HG02981 (cell line): Measurements from ENCODE around the gene ARL16.
A peak's percentile ranks its signal among the peaks of the same experiment; 100 is the strongest.

ENCODE experiments used
- ATAC-seq: cut with Tn5 transposase; IDR thresholded peaks from one replicate; pipeline ENCODE4 v1.9.1; 2021; ENCODE audit warnings: mild to moderate bottlenecking, moderate library complexity; ENCODE audit not compliant: unreplicated experiment

ARL16 gene

DNA sequence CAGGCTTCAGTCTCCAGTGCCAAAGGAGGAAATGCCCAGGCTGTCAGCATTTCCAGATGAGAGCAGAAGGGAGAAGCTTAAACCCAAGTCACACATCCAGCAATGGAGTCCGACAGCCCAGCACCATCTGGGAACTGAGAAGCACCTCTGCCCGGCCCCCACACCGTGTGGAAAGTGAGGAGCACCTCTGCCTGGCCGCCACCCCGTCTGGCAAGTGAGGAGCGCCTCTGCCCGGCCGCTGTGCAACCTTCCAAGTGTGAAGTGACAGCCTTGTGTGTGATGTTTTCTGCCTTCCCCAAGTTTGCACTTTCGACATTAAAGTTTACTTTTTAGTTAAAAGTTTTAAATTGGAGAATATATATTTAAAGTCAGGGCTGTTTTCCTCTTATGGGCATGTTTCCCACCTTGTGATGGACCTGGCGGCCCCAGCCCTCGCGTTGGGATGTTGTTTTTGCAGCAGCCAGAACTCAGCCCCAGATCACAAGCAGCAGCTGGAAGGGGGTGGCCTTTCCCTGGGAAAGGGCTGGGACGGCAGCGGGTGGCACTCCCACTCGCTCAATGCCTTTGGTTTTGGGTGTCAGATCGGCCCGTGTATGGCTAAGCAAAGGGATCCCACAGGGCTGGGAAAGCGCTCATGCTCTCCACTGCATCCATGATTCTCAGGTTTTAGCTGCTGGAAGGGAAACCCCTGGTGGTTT, 9.9 kb downstream of the ARL16 start:
- no peak for ATAC-seq

DNA sequence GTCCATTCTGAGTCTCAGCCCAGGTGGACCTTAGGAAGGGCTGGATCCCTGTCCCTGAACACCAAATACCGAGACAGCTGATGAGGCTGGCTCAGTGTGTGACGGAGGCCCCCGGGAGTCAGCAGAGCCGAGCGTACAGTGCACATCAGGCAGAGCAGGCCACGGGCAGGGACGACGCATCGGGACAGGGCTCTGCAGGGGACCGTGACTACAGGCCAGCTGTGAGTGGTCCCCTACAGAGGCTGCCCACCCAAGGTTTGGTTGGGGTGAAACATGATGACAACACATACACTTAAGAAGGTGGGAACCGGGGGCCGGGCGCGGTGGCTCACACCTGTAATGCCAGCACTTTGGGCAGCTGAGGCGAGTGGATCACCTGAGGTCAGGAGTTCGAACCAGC, 10.6 kb downstream of the ARL16 start:
- no peak for ATAC-seq

DNA sequence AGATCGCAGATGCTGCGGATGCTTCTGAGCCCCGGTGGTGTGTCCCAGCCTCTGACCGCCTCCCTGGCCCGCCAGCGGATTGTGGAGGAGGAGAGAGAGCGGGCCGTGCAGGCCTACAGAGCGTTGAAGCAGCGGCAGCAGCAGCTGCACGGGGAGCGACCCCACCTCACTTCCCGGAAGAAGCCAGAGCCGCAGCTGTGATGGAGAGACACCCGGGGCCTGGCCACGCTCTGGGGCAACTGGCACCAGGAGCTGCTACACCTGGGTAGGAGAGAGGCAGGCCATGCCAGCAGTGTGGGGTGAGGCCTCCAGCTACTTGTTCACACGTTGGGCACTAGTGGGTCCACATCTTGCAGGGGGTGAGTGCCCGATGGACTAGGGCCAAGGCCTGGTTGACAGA, 11.1 kb downstream of the ARL16 start:
- no peak for ATAC-seq

DNA sequence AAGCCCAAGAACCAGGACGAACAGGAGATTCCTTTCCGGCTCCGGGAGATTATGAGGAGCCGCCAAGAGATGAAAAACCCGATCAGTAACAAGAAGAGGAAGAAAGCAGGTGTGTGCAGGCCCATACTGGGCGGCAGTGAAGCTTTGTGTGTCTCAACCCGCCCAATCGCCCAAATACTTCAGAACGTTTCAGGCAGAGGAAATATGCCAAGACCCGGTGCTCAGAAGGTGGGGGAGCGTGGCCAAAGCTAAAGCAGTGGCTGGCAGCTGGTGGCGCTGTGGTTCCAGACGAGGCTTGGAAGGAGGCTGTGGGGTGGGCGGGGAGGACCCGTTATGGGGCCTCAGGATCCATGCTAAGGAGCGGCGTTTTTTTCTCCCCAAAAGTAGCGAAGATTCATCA, 15.8 kb downstream of the ARL16 start:
- ATAC-seq, result no peak

DNA sequence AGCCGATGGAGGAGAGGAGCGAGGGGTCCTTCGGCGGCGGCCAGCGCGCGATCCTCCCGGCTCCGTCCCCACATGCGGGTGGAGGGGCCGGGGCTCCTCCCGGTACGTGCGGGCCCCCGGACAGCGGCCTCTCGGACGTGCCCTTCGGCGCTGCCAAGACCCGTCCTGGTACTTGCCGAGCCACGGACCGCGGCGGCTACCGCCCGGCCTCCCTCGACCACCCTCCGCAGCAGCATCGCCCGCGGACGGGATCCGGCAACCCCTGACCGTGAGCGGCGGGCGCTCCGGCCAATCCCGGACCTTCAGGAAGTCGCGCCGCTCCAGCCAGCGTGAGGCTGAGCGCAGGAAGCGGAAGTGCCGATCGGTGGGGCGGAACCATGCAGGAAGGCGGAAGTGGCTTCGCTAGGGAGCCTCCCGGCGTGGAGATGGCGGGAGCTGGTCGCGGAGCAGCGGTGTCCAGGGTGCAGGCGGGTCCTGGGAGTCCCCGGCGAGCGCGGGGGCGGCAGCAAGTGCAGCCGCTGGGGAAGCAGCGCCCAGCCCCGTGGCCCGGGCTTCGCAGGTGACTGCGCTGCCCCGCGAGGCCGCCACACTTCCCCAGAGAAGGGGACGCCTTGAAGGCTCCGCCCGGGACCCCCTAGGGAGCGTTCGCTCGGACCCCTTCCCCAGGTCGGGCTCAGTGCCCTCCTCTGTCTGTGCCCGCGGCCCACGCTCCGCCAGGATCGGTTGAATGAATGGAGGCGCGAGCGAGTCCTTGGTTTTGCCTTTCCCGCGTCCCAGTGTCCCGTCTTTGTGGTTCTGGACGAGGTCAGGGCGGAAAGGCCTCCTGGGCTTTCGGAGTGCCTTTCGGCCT, 17.0 kb downstream of the ARL16 start, which contains the start of the genes CCDC137 and OXLD1:
TSS of gene CCDC137 (plus strand) at position 396 of the 850 bp plus-strand sequence. CDS start at position 426, 30 bp downstream.
TSS of gene OXLD1 (minus strand) at position 264 of the 850 bp plus-strand sequence. CDS start at position 236, 28 bp downstream.
- peak; percentile 92 for ATAC-seq

DNA sequence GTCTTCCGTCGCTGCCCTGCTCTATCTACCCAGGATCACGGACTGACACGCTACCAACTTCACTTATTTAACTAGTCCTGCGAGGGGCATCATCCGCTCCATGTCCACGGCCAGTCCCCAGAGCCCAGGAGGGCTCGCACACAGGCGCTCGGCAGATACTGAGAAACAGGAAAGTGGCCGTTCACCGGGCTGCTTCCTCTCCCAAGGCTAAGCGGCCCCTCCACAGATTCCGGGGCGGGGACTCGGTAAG, 17.6 kb downstream of the ARL16 start:
- no peak for ATAC-seq

- no peak for ATAC-seq
These were observed 18.1 kb downstream of the ARL16 start for GRCh38 chr17:81665205-81666091.

DNA sequence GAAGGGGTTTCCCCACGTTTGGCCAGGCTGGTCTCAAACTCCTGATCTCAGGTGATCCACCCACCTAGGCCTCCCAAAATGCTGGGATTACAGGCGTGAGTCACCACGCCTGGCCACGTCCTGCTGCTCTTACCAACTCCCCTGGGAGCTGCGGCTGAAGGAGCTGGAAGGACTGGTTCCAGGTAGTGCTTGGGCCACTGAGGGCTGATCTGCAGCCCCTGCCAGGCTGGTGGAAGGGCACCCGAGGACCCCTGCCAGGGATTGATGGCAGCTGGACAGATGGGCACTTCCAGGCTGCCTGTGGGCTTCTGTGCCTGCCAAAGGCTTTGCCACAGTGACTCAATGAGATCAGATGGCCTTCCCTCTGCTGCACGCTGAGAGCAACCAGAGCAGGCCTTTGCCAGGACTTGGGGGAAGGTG, 19.5 kb downstream of the ARL16 start:
- no peak for ATAC-seq

GRCh38 chr17:81662002-81662401, 21.6 kb downstream of the ARL16 start:
- no peak for ATAC-seq

DNA sequence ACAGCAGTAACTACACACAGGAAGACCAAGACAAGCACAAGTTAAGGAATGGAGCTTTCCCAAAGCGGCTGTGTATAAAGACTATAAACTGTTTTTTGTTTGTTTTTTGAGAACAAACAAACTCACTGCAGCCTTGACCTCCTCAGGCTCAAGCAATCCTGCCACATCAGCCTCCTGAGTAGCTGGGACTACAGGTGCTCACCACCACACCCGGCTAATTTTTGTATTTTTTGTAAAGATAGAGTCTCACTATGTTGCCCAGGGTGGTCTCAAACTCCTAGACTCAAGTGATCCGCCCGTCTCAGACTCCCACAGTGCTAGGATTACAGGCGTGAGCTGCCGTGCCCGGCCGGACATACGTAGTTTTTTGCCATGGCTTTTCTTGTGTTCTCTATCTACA, 23.2 kb downstream of the ARL16 start:
- ATAC-seq, result no peak

- no peak for ATAC-seq
These were observed 24.6 kb downstream of the ARL16 start for GRCh38 chr17:81659038-81659437.

DNA sequence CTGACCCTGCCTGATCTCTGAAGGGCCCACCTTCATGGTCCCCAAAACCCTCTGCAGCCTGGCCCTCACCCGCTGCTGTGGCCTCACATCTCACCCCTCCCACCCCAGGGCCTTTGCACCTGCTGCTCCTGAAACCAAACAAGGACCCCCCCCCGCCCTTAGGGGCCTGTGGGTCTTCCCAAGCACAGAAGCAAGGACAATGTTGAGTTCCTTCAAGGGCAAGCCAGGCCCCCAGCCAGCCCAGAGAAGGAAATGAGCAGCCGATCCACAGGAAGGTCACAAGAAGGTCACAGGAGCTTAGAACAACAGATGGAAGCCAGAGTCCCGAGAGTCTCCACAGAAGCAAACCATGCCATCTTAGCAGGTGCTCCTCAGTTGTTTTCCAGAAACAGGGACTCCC, 26.8 kb downstream of the ARL16 start:
- no peak for ATAC-seq

DNA sequence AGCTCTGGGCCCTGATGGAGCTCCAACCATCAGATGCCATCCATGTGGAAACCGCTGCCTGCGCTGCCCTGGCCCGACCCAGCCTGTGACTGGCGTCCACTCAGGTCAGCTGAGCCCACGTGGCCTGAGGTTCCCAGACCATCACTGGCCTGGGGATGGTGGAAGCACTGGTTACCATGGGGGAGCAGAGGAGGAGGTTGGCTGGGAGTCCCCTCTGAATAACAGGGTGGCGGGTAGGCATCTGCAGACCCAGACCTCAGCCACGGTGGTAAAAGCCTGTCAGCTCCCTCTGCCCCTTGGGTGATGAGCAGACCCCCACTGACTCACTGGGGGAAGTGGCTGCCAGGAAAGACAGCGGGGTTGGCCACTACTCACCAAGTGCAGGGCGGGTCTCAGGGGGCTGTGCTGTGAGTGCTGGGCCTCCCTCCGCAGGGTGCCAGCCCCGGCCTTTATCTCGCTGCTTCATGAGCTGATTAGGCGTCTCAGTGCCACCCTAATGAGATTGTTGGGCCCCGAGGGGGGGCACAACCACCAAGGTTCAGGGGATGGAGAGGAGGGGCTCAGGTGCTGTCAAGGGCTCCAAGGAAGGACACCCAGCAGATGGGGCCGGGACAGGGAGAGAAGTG, 27.4 kb downstream of the ARL16 start, which contains the start of gene PDE6G:
TSS of gene PDE6G (minus strand) at position 425 of the 626 bp plus-strand sequence. CDS start 3,237 bp downstream, outside the sequence.
- ATAC-seq, result no peak

DNA sequence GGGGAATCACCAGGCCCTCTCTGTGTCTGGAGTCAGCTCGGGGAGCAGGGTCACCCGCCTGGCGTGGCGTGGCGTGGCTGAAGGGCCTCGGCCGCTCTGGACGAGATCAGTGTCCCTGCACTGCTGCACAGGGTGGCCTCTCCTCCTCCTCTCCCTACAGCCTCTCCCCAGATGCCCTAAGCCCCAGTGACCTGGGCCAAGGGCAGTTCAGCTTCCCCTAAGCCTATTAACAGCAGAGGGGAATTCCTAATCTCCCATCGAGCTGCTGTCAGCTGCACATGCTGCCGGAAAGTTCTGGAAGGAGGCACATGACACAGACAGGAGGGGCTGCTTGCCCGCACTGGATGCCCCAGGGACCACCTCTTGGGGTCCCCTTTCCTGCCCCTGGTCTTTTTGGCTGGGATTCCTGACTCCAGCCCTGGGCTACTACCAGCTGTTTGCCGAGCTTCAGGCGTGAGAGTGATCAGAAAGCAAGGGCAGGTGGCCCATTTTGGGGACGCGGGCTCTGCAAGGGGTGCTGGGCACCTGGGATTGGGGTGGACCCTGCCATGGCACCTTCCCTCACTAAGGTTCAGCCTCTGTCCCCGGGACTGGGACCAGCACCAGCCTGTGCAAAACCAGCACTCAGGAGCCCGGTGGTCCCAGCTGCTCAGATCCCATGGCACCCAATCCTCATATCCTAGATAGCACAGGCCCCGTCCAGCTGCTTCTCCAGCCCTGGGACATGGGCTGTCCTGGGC, 28.0 kb downstream of the ARL16 start:
- ATAC-seq, result no peak

DNA sequence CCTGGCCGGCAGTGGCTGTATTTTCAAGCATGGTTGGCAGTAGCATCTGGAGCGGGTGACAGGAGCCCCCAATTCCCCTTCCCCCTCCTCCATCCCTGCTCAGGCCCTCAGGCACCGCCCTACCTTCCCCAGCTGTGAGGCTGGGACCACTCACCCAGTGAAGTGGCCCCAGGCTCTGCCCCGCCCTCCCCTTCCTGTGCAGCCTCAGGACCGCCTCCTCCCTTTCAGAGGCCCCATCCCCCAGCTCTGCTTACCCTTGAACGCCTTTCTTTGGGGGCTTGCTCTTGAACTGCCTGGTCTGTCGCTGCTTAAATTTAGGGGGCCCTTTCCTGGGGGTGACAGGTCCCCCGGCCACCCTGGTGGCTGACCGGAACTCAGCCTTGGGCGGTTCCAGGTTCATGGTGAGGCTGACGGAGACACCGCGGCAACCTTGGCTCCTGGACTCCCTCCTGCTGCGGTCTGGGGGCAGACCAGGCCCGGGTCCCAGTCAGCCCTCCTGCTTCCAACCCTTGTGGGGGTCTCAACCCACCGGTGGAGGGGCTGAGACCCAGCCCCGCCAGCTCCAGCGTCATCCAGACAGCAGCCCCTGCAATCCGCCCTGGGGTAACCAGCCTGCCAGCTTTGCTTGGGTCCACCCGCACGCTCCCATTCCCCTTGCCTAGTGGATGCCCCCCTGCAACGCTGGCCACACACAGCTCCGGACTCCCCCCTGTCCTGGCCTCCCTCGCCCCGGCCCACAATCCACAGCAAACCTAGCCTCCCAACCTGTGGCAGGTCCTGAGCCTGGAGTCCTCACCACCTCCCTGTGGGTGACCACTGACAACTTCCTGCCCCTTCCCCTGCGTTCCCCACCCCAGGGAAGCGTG, 30.5 kb downstream of the ARL16 start:
- ATAC-seq, result no peak

DNA sequence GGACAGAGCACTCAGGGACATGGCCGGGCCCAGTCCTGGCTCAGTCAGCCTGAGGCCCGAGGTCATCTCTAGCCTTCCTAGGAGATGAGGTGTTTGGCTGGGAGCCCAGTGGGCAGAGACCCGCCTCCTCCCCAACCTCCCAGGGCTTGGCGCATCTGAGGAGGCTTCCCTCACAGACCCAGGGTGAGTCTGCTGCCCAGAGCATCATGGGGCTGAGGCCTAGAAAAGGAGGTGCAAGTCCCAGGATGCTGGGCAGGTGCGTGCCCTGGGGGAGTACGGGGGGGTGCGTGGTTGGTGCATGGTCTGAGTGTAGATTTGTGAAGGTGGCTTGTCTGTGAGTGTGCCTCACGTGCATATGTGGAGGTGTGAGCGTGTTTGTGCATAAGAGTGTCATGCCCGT, 31.9 kb downstream of the ARL16 start:
- ATAC-seq, result no peak

DNA sequence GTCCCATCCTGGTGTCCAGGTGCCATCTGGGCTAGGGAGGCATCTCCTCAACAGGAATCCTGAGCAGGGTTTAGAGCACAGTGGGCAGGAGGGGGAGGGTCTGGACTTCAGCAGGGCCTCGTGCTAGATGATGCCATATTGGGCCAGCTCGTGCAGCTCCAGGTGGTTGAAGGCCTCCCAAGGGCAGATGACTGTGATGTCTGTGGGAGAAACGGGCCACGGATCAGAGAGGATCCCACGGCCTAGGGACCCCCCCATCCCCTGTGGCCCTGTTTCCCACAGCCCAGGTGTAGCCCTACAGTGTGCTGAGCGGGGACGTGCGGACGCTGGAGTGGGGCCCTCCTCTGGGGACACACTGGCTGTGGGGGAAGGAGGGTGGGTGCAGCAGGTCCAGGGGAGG, 32.6 kb downstream of the ARL16 start:
- no peak for ATAC-seq

GRCh38 chr17:81648707-81649085, 34.9 kb downstream of the ARL16 start:
- ATAC-seq, result no peak

DNA sequence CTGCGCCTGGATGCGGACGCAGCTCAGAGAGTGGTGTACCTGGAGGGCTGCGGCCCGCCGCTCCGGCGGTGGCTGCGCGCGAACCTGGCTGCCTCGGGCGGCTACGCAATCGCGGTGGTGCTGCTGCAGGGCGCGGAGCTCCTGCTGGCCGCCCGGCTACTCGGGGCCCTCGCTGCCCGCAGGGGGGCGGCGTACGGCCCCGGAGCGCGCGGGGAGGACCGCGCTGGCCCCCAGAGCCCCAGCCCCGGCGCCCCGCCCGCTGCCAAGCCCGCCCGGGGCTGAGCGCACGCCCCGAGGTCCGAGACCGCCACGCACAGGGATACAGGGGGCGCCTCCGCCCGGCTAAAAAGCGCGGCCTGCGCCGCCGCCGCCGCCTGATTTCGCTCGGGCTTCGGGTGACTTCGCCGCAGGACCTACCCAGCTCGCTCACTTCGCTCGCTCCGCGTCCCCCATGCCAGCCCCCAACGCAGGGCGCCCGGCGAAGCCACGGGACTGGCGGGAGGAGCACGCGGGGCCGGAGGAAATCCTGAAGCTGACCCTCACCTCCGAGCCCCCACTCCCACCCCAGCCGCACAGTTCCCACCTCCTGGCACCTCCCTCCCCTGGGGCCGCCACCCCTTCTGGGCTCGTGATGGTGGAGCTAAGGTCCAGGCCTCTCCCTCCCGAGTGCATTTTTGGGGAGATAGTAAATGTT, 35.4 kb downstream of the ARL16 start:
- ATAC-seq, result no peak
